GM20000 (cell line): ENCODE measurements around the gene RCAN3.
"Not testable (repeated sequence)": the region's sequence is repeated elsewhere in the genome, so short reads cannot be mapped to it uniquely, and the experiment has no call there.

Experiments
- DNase-seq: peaks from one replicate; pipeline ENCODE4 v3.0.0; 2012; ENCODE audit warnings: low spot score
- TF ChIP-seq, protein P1 (sequence below): IDR thresholded peaks from 2 replicates; pipeline ENCODE4 v1.5.1; 2012; ENCODE audit warnings: mild to moderate bottlenecking, control low read depth; ENCODE audit errors: extremely low read depth, missing control alignments

Gene RCAN3

DNA sequence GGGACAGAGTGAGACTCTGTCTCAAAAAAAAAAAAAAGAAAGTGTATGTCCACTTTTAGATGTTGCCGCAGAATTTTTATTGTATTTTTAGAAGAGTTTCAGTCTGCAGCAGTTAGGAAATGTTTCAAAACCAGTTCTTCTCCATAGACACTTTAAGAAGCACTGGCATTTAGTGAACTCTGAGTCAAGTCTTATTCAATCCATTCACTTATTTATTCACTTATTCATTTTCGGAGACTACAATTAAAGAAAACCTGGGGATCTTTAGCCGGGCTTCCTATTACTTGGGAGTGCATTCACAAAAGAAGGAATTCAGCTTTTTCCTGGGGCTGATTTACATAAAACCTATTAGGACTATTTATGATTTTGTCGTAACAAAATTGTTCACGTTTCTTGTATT lies 12.3 kb downstream of the RCAN3 start:
- DNase-seq, result no peak
- TF ChIP-seq, protein P1, sequence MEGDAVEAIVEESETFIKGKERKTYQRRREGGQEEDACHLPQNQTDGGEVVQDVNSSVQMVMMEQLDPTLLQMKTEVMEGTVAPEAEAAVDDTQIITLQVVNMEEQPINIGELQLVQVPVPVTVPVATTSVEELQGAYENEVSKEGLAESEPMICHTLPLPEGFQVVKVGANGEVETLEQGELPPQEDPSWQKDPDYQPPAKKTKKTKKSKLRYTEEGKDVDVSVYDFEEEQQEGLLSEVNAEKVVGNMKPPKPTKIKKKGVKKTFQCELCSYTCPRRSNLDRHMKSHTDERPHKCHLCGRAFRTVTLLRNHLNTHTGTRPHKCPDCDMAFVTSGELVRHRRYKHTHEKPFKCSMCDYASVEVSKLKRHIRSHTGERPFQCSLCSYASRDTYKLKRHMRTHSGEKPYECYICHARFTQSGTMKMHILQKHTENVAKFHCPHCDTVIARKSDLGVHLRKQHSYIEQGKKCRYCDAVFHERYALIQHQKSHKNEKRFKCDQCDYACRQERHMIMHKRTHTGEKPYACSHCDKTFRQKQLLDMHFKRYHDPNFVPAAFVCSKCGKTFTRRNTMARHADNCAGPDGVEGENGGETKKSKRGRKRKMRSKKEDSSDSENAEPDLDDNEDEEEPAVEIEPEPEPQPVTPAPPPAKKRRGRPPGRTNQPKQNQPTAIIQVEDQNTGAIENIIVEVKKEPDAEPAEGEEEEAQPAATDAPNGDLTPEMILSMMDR, result no peak

DNA sequence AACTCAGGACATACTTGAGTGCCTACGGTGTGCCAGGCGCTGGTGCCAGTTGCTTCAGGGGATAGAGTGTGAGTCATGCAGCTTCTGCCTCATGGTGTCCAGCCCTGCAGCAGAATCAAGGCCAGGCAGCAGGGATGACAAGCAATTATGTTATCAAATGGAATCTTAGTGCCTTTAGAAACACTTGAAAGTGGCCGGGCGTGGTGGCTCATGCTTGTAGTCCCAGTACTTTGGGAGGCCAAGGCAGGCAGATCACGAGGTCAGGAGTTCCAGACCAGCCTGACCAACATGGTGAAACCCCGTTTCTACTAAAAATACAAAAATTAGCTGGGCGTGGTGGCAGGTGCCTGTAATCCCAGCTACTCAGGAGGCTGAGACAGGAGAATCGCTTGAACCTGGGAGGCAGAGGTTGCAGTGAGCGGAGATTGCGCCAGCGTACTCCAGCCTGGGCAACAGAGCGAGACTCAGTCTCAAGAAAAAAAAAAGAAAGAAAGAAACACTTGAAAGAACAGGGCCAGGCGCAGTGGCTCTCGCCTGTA lies 13.1 kb downstream of the RCAN3 start:
- not testable (repeated sequence) for DNase-seq

DNA sequence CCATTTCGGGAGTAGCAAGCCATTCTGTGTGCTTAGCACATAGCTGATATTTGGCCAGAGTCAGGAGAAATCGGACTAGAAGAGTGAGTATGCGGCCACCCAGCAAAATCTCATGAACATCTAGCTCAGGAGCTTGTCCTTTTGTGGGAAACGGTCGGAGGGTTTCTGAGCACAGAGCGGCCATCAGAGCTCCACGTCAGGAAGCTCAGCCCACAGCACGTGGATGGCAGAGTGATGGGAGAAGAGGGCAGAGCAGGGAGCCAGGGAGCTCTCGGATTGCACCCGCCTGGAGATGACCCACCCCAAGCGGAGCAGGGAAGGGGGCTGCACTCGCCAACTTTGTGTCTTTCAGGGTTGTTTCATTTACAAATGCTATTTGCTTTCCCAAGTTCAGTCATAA lies 13.9 kb downstream of the RCAN3 start:
- no peak for DNase-seq
- TF ChIP-seq, protein P1, result no peak

DNA sequence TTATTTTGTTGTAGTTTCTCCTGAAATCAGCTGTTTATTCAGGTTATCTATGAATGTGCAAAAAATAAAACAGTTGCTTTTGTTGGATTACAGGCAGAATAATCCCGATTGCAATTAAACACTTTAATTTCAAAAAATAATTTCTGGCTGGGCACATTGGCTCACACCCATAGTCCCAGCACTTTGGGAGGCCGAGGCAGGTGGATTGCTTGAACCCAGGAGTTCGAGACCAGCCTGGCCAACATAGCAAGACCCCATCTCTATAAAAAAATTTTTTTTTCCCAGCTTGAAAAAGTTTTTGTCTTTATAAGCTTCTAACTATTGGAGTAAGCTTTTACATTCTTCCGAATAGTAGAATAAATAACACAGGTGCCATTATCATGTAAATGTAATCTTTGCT lies 15.3 kb downstream of the RCAN3 start:
- TF ChIP-seq, protein P1, result no peak
- no peak for DNase-seq

DNA sequence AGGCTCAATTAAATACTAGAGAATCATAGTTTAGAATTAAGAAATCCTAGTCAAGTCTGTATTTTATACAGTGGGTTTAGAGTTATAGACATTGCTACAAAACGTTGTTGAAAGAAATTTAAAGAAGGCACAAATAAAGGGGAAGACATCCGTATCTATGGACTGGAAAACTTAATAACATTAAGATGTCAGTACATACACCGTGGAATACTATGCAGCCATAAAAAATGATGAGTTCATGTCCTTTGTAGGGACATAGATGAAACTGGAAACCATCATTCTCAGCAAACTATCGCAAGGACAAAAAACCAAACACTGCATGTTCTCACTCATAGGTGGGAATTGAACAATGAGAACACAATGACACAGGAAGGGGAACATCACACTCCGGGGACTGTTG lies 17.6 kb downstream of the RCAN3 start:
- DNase-seq, result not testable (repeated sequence)

DNA sequence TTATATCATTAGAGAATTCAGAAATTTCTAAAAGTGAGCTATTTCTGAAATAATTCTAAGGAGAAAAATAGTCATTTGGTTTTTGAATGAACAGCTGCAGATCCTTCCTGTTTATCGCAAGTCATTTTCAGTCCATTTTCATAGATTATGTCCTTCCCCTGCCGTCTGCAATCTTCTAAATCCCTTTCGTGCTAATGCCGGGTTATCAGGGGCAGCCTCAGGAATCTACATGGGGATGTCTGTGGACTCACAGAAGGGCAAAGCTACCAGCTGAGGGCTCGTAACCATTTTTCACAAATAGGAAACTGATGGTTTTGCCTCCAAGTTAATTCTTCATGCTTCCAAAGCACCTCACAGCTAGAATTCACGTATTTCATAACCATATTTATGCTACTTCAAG lies 23.0 kb downstream of the RCAN3 start:
- DNase-seq, result no peak
- TF ChIP-seq, protein P1, result no peak

DNA sequence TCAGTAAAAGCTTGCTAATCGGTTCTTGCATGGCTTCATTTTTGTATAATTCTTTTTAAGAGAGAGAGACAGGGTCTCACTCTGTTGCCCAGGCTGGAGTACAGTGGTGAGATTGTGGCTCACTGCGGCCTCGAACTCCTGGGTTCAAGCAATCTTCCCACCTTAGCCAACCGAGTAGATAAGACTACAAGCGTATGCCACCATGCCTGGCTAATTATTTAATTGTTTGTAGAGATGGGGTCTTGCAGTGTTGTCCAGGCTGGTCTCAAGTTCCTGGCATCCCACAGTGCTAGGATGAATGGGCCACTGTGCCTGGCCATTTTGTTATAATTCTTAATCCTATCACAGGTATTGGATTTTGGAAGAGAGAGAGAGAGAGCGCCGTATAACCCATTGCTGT lies 23.4 kb downstream of the RCAN3 start:
- no peak for DNase-seq
- TF ChIP-seq, protein P1, result no peak

DNA sequence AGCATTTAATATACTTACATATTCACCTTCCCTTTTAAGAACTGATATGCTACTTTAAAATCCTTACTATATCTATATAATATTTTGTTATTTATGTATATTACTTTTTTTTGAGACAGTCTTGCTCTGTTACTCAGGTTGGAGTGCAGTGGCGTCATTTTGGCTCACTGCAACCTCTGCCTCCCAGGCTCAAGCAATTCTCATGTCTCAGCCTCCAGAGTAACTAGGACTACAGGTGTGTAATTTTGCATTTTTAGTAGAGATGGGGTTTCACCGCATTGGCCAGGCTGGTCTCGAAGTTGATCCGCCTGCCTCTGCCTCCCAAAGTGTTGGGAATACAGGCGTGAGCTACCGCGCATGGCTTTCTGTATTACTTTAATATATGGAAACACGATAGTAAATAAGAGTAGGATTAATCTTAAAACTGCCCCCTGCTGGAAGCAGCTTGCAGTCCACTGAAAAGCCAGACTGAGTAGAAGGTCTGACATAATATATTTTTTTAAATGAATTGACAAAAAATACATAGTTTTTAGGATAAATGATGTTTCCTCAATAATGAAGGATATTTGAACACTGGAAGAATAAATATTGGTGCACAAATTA lies 24.4 kb downstream of the RCAN3 start:
- DNase-seq, result no peak

More for the DNA sequence above, 24.4 kb downstream of the RCAN3 start:
- TF ChIP-seq, protein P1, result peak; percentile 24
